H1 (cell line): Measurements from ENCODE around the gene MMUT.
"Not testable (repeated sequence)": the region's sequence is repeated elsewhere in the genome, so short reads cannot be mapped to it uniquely, and the experiment has no call there.

ENCODE experiments used
- CEBPB ChIP-seq: IDR thresholded peaks from 2 replicates; pipeline ENCODE4 v1.6.1; 2012; ENCODE audit warnings: low read depth, low read length
- CHD2 ChIP-seq: IDR thresholded peaks from 2 replicates; pipeline ENCODE4 v1.6.1; 2012; ENCODE audit warnings: low read length, improper control_type of control experiment
- CTCF ChIP-seq, 3 experiments: IDR thresholded peaks; 1 replicate in 2 of 3; 2 replicates in 1 of 3; pipeline versions ENCODE4 v1.5.1 to v1.6.1; 2011; ENCODE audit warnings: low read length in 3 of 3, mild to moderate bottlenecking in 3 of 3, inconsistent platforms in 2 of 3, low read depth in 1 of 3, moderate library complexity in 1 of 3; ENCODE audit not compliant: insufficient read depth in 1 of 3; ENCODE audit errors: control extremely low read depth in 1 of 3
- JUN ChIP-seq: IDR thresholded peaks from 2 replicates; pipeline ENCODE4 v1.6.1; 2011; ENCODE audit warnings: low read depth, mild to moderate bottlenecking, improper control_type of control experiment, low read length
- POLR2A ChIP-seq, 2 experiments: IDR thresholded peaks; 1 replicate in 1 of 2; 2 replicates in 1 of 2; pipeline ENCODE4 v1.6.1; 2011; ENCODE audit warnings: low read depth in 2 of 2, low read length in 2 of 2, mild to moderate bottlenecking in 2 of 2; ENCODE audit errors: control extremely low read depth in 1 of 2
- POLR2AphosphoS5 ChIP-seq: IDR thresholded peaks from 2 replicates; pipeline ENCODE4 v1.6.1; 2011; ENCODE audit warnings: low read depth, low read length
- SIX5 ChIP-seq: IDR thresholded peaks from 2 replicates; pipeline ENCODE4 v1.6.1; 2011; ENCODE audit warnings: mild to moderate bottlenecking, low read depth, low read length
- SP2 ChIP-seq: IDR thresholded peaks from 2 replicates; pipeline ENCODE4 v1.6.1; 2012; ENCODE audit warnings: mild to moderate bottlenecking, low read length, inconsistent platforms
- TAF1 ChIP-seq: IDR thresholded peaks from 2 replicates; pipeline ENCODE4 v1.6.1; 2011; ENCODE audit warnings: mild to moderate bottlenecking, low read depth, low read length
- TEAD4 ChIP-seq: IDR thresholded peaks from 2 replicates; pipeline ENCODE4 v1.6.1; 2012; ENCODE audit warnings: low read depth, low read length, inconsistent platforms, mixed read lengths

GRCh38 chr6:49476564-49476963 is 13.5 kb upstream of the MMUT start:
- TF ChIP-seq CTCF (IDR thresholded peaks at IDR 0.05; ENCODE audit: control extremely low read depth in 1 of 3, insufficient read depth in 1 of 3, low read depth in 1 of 3, low read length in 3 of 3); CEBPB; SP2; POLR2A (IDR thresholded peaks at IDR 0.05; ENCODE audit: control extremely low read depth in 1 of 2, low read depth in 2 of 2, low read length in 2 of 2); TAF1; TEAD4; JUN; CHD2; POLR2AphosphoS5; SIX5: not testable (repeated sequence)
